22Rv1 (cell line): ENCODE measurements around the gene GRIN3B.

ENCODE experiments used
- H3K27ac ChIP-seq: fragments of 450-650 bp; 2 replicates; pipeline ENCODE4 v1.5.1; 2017
- ZFX ChIP-seq: fragments of 450-650 bp; IDR thresholded peaks from 2 replicates; pipeline ENCODE4 v1.6.1; 2017; ENCODE audit warnings: antibody characterized with exemption, borderline replicate concordance
- TF ChIP-seq, protein P1 (sequence below): fragments of 450-650 bp; IDR thresholded peaks from 2 replicates; pipeline ENCODE4 v1.5.1; 2017; ENCODE audit warnings: mild to moderate bottlenecking

Gene GRIN3B

DNA sequence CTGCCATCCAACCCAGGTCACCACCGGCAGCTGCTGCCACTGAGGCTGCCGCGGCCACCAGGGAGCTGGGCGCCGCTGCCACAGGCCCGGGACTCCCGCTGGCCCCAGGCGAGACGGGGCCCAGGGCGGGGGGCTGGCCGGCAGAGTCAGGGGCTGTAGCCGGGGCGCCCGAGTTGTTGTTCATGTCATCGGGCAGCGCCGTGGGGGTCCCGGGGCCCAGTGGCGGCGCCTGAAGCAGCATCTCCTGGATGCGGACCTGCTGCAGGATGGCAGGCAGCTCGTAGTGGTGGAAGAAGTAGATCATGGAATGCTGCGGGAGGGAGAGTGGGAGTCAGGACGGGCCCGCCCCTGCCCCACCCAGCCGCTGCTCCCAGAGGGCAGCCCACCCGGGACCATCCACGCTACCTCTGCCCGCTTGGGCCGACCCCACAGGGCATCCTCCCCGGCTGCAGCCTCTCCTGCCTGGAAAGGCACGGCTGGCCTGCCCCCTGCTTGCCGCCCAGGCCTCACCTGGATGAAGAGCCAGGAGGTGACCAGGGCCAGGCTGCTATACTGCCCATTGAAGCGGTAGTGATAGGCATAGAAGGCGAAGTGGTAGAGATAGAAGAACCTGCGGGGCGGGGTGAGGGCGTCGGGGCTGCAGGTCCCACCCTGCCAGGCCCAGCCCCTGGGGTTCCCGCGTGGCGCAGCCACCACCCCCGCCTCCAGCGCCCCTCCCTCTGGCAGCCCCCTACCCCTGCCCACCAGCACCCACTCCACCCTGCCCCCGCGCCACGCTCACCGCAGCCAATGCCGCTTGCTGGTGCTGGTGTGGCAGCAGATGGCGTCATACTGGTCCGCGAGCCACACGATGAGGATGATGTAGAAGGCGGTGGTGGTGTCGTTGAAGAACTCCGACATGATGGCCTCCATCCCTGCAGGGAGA lies 10.6 kb downstream of the GRIN3B start:
- no peak overlapping the region for H3K27ac ChIP-seq
- no peak for TF ChIP-seq ZFX
- TF ChIP-seq, protein P1, sequence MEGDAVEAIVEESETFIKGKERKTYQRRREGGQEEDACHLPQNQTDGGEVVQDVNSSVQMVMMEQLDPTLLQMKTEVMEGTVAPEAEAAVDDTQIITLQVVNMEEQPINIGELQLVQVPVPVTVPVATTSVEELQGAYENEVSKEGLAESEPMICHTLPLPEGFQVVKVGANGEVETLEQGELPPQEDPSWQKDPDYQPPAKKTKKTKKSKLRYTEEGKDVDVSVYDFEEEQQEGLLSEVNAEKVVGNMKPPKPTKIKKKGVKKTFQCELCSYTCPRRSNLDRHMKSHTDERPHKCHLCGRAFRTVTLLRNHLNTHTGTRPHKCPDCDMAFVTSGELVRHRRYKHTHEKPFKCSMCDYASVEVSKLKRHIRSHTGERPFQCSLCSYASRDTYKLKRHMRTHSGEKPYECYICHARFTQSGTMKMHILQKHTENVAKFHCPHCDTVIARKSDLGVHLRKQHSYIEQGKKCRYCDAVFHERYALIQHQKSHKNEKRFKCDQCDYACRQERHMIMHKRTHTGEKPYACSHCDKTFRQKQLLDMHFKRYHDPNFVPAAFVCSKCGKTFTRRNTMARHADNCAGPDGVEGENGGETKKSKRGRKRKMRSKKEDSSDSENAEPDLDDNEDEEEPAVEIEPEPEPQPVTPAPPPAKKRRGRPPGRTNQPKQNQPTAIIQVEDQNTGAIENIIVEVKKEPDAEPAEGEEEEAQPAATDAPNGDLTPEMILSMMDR, result no peak

DNA sequence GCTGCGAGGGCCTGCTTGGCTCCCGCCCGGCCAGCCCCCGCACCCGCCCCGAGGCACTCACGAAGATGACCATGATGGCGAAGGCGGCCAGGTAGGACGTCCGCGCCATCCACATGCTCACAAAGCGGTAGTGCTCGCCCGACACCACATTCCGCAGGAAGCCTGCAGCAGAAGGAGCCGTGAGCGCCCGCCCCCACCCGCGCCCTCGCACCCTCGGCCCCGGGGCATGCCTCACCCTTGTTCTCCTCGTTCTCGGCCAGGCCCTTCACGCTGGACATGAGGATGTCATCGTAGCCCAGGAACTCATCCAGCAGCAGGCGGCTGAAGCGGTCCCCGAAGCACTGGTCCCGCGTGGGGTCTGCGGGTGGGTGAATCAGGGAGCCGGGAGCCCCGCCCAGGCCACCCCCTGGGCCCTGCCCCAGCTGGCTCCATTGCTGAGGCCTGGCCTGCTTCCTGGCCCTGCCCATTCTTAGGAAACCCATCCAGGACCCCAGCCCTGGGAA lies 11.7 kb downstream of the GRIN3B start:
- TF ChIP-seq, protein P1, result no peak
- no peak for TF ChIP-seq ZFX

DNA sequence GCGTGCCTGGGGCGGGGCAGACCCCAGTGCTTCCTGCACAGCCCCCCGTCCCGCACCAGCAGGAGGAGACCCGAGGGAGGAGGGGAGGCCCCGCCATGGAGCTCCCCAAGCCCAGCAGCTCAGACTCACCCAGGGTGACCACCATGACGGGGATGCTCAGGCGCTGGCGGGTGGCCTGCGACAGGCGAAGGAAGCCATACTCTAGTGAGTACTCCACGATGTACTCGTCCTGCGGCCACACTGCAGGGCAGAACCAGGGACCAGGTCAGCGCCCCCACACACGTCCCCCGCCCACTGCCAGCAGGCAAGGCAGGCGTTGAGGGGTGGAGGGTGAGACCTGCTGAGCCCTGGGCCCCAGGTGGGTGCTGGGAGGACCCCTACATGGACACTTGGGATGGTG lies 12.1 kb downstream of the GRIN3B start:
- H3K27ac ChIP-seq, result no peak overlapping the region
- no peak for TF ChIP-seq ZFX
- TF ChIP-seq, protein P1, result no peak

More for the DNA sequence above, 11.7 kb downstream of the GRIN3B start:
- H3K27ac ChIP-seq, result no peak overlapping the region

DNA sequence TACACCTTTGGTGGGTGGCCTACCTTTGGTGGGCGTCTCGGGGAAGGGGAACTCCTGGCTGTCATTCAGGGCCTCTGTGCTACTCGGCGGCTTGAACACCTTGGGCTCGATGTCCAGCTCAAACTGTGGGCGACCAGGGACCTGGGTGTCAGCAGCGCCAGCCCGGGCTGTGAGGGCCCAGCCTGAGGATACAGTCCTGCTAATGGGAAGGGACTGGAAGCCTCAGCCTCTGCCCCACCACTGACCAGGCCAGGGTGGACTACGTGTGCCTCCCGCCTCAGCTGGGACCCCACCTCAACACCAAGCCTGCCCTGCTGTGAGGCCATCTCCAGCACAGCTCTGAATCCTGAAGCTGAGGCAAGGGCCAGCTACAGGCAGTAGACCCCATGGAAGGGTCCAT lies 13.0 kb downstream of the GRIN3B start:
- H3K27ac ChIP-seq, result no peak overlapping the region
- no peak for TF ChIP-seq ZFX
- TF ChIP-seq, protein P1, result no peak

DNA sequence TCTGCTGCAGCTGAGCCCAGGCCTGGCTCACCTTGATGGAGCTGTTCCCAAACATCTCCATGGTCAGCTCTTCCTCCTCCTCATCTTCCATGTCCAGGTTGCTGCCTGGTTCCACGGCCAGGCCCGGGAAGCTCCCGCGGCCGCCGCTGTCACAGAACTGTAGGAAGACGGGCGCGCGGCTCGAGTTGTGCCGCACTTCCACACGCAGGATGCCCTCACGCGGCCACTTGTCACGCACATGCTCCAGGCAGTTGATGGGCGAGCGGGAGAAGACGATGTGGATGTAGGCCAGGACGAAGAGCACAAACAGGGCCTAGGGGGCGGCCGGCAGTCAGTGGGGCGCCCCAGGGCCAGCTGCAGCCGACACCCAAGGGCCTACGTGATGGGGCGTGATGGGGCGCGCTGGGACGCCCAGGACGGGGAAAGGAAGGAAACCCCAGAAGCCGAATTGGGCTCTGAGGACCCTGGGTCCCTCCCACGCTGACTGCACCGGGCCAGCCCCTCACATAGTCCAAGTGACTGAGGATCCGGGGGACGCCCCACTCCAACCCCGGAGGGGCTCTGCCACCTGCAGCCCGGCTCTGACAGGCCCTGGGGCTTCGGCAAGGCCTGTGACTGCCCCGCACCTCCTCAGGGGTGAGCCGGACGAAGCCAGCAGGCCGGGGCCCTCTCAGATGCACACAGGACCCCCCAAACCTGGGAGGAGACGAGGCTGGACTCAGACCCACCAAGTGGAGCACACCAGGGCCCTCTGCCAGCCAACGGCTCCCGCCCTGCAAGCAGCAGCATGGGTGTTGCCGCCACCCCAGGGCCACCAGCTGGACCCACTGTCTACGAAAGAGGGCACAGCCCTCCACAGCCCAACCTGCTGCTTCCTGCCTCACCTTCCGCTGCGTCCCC lies 14.2 kb downstream of the GRIN3B start:
- H3K27ac ChIP-seq, result no peak overlapping the region
- TF ChIP-seq, protein P1, result no peak
- TF ChIP-seq ZFX, result no peak

DNA sequence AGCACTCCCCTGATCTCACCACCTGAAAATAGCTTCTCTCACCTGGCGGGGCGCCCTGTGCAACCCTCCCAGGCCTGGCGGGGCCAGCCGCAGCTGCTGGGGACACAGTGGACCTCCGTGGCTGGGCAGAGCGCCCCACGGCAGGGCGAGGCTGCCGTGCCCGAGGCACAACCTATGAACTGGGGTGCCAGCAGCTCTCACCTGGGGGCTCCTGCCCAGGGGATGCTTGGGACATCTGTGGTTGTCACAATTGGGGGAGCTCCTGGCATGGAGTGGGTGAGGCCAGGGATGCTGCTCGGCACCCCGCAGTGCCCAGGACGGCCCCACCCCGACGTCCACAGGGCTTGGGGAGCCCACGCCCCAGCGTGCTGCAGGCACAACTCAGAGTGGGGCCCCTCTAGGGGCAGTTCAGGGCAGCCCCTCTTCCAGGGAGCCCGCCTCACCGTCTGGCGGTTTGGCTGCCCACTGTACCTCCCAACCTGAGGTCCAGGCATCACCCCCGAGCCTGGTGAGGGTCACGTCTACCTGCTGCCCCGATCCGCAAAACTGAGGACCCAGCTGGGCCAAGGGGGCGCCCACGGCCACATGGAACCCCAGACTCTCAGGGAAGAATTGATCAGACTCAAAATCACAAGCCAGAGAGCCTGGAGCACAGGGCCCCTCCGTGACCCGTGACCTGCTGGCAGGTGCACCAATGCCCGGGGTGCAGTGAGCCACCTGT lies 15.0 kb downstream of the GRIN3B start:
- TF ChIP-seq, protein P1, result no peak
- no peak for TF ChIP-seq ZFX
- H3K27ac ChIP-seq, result no peak overlapping the region
